Nucleus accumbens (tissue), 56 donors: ENCODE measurements around the gene RNF8.
"Not testable (repeated sequence)": the region's sequence is repeated elsewhere in the genome, so short reads cannot be mapped to it uniquely, and the experiment has no call there.

ENCODE experiments used
- DNase-seq, 56 donors: peaks; one replicate each; lab custom pipeline; 2025; lab: John Stamatoyannopoulos, UW

RNF8 gene

GRCh38 chr6:37391120-37391519 lies 37.3 kb downstream of the RNF8 start:
- DNase-seq, result no peak

GRCh38 chr6:37392821-37393220 lies 39.0 kb downstream of the RNF8 start:
- DNase-seq, result no peak

- DNase-seq, result no peak
These were observed 39.7 kb downstream of the RNF8 start for GRCh38 chr6:37393381-37393929.

GRCh38 chr6:37396571-37397180 lies 42.9 kb downstream of the RNF8 start:
- no peak for DNase-seq

GRCh38 chr6:37399131-37399530 lies 45.3 kb downstream of the RNF8 start:
- DNase-seq, result no peak

GRCh38 chr6:37399795-37400490 lies 46.2 kb downstream of the RNF8 start:
- no peak for DNase-seq

- not testable (repeated sequence) for DNase-seq
These were observed 47.9 kb downstream of the RNF8 start for GRCh38 chr6:37401658-37402057.

GRCh38 chr6:37406726-37407341 lies 53.1 kb downstream of the RNF8 start:
- DNase-seq, result no peak

- no peak for DNase-seq
These were observed 54.2 kb downstream of the RNF8 start for GRCh38 chr6:37407948-37408347.

- no peak for DNase-seq
These were observed 55.7 kb downstream of the RNF8 start for GRCh38 chr6:37409501-37409900.

- DNase-seq, result no peak
These were observed 63.6 kb downstream of the RNF8 start for GRCh38 chr6:37417393-37417792.

- no peak for DNase-seq
These were observed 64.9 kb downstream of the RNF8 start for GRCh38 chr6:37418722-37419121.

GRCh38 chr6:37426058-37426944 lies 72.5 kb downstream of the RNF8 start:
- DNase-seq, result no peak

GRCh38 chr6:37426945-37427510 lies 73.2 kb downstream of the RNF8 start:
- no peak for DNase-seq

GRCh38 chr6:37429352-37429750 lies 75.6 kb downstream of the RNF8 start:
- DNase-seq, result no peak

- DNase-seq, result peak in 2 of 56 donors; percentile 20 to 25
These were observed 78.8 kb downstream of the RNF8 start for GRCh38 chr6:37432590-37432915.

- DNase-seq, result peak in 55 of 56 donors; percentile 42 to 95 (median 85)
These were observed 79.3 kb downstream of the RNF8 start, which contains the start of gene CMTR1 for GRCh38 chr6:37432916-37433656. TSS of gene CMTR1 (plus strand) at chr6:37433221. CDS start at chr6:37435630, 2,409 bp downstream.

GRCh38 chr6:37433657-37434271 lies 80.0 kb downstream of the RNF8 start:
- peak in 19 of 56 donors; percentile 6 to 73 (median 43) for DNase-seq

- DNase-seq, result no peak
These were observed 81.6 kb downstream of the RNF8 start for GRCh38 chr6:37435373-37435772.
